NCI-H187 (cell line): ENCODE results near the gene CNNM3.
A peak's percentile ranks its signal among the peaks of the same experiment; 100 is the strongest.
"Not testable (repeated sequence)": the region's sequence is repeated elsewhere in the genome, so short reads cannot be mapped to it uniquely, and the experiment has no call there.

Experiments
- DNase-seq, 2 experiments: peaks; one replicate each; lab custom pipeline; 2025; lab: John Stamatoyannopoulos, UW

CNNM3 gene

GRCh38 chr2:96798733-96799622, 17.1 kb upstream of the CNNM3 start:
- DNase-seq, result peak; percentile 21 to 37

GRCh38 chr2:96799623-96799935, 16.5 kb upstream of the CNNM3 start:
- DNase-seq, result no peak

DNA sequence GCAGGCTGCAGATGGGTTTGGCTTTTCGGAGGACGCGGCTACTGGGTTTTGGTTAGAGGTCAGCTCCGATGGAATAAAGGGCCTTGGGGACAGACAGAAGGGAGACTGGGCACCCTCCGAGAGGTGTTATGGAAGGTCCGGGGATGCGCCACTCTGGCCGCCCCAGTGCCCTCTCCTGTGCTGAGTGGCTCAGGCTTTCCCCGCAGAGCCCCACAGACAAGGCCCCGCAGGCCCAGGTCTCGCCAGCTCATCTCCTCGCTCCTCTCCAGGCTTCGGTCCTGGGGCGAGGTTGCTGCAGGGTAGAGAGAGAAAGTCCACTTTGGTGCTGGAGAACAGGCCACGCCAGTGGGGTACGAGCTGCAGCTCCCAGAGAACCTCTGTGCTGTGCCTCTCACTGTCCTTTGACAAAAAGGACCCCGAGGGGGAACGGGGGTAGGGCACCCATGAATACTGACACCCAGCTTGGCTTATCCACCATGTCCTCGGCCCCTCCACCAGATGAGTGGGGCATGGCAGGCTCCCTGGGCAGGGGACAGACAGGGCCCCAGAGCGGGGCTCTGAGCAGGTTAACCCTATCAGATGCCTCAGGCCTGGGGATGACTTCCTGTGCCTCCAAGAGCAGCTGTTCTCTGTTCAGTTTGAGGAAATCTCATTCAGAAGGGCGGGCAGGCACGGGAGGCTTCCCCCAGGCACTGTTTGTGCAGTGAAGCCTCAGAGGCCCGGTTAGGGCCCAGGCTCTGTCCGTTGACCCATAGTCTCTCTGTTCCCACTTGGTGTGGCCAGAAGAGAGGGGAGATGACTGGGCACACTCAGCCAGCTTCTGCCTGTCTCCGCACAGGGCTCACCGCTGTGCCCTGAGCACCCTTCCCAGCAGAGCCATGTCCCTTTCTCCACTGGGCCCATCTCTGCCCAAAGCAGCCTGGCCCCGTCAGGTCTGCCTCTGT, 15.7 kb upstream of the CNNM3 start:
- no peak for DNase-seq

GRCh38 chr2:96801005-96801785, 14.9 kb upstream of the CNNM3 start:
- DNase-seq, result peak in 1 of 2 experiments; percentile 19

DNA sequence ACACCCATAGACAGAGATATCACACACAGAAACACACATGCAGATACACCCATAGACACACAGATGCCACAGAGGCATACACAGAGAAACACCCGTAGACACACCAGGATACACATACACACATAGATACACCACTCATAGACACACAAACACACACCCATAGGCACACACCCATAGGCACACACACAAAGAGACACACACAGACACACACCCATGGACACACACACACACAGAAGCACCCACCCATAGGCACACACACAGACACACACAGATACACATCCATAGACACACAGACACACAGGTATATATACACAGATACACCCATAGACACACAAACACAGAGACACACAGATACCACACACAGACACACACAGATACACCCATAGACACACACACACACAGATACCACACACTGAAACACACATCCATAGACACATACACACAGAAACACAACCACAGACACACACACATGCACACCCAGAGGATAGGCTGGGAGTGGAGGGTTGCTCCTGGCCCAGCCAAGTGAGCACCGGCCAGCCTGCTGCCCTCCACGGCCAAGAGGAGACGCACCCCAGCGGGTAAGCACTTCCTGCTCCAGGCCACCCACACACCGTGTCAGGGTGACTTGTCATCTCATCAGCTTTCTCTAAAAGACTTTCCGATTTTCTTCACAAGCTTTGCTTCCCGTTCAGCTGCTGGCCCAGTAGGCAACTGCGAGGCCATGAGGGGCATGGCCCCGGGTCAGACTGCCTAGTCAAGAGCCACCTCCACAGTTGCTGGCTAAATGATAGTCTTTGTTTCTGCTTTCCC, 14.1 kb upstream of the CNNM3 start:
- no peak for DNase-seq

DNA sequence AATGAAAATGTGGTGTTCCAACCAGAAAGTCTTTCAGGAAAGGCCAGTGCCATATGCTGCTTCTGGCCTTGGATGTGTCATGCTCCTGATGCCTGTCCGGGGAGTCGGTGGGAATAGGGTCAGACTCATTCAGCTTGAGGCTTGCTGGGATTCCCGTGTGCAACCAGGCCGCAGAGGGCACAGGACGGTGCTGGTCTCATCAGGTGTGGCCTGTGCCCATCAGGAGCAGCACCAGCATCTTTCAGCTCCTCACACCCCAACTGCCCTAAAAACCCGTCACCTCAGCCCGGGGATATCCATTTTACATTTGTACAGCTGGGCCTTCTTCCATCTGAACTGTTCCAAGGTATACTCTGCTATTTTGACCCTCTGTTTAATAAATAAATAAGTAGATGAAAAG, 13.3 kb upstream of the CNNM3 start:
- no peak for DNase-seq

GRCh38 chr2:96804986-96805385, 11.1 kb upstream of the CNNM3 start:
- no peak for DNase-seq

DNA sequence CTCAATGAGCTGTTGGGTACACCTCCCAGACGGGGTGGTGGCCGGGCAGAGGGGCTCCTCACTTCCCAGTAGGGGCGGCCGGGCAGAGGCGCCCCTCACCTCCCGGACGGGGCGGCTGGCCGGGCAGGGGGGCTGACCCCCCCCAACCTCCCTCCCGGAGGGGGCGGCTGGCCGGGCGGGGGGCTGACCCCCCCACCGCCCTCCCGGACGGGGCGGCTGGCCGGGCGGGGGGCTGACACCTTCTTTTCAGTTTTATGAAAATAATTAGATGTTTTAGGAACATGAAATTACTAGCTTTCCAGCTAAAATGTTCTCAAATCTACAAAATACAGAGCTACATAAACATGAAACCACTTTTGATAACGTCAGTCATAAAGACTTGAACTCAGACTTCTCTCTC, 10.1 kb upstream of the CNNM3 start:
- not testable (repeated sequence) for DNase-seq

- DNase-seq, result no peak
Measured at GRCh38 chr2:96806468-96807126, 9.5 kb upstream of the CNNM3 start.

DNA sequence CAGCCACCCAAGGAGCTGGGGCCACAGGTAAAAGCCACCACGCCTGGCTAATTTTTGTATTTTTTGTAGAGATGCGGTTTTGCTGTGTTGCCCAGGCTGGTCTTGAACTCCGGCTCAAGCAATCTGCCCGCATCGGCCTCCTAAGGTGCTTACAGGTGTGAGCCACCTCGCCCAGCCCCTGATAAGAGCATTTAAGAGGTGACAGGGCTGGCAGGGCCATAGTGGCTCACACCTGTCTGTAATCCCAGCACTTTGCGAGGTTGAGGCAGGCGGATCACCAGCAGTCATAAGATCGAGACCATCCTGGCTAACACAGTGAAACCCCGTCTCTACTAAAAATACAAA, 9.0 kb upstream of the CNNM3 start:
- DNase-seq, result no peak

DNA sequence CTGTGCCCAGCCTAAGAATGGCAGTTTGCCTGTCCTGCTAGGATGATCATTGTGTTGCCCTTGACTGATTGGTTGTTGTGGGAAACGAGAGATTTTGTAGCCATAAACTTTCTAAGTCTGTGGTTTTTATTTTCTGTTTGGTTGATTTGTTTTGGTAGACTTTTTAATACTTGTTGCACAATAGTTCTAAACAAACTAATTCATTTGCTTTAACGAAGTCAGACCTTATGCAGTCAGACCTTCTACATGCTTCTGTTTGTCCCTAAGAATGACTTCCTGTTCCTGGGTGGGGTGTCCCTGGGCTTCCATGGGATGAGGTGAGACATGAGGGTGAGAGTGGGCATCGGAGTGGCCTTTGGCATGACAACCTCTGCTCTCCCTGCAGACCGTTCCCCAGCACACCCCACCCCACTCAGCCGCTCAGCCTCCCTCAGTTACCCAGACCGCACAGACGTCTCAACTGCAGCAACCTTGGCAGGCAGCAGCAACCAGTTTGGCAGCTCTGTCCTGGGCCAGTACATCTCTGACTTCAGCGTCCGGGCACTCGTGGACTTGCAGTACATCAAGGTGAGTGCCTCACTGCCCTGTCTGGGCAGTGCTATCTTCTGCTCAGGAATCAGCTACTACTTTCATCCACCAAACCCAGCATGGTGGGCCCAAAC, 7.8 kb upstream of the CNNM3 start:
- DNase-seq, result no peak

GRCh38 chr2:96809216-96809882, 6.7 kb upstream of the CNNM3 start:
- DNase-seq, result no peak

- DNase-seq, result no peak
Measured at GRCh38 chr2:96809951-96810782, 5.9 kb upstream of the CNNM3 start.

DNA sequence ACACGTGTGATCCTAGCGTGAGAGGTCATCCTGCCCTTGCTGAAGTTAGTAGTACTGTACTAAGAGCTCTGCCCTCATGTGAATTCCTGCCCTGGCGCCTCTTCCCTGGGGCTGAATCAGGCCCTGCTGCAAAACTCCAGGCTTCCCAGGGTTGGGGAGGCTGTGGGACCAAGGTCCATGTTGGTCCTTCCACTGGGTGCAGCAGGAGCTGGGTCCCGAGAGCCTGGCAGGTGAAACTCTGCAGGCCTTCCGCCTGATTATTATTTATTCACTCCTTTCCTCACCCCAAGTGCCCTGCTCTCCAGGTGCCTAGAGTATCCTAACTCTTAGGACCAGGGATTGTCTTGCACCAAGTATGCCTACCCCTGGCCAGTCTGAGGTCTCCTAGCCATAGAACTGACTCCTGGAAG, 5.3 kb upstream of the CNNM3 start:
- DNase-seq, result no peak

GRCh38 chr2:96811917-96812316, 4.2 kb upstream of the CNNM3 start:
- no peak for DNase-seq

DNA sequence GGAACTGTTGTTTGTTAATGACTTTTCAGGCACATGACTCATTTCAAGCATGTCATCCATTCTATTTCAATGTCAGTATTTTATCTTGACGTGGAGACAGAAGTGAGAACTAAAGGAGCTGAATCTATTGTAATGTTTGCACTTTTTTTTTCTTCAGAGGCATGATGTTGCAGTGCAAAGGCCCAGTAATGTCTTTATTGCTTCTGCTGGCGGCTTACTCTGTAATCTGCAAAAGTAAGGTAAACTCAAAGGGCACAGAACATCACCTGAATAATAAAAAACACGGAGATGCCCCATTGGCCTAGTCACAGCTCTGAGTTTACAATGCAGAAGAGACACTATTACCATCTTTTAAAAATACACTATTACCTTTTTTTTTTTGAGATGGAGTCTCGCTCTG, 2.4 kb upstream of the CNNM3 start:
- no peak for DNase-seq

DNA sequence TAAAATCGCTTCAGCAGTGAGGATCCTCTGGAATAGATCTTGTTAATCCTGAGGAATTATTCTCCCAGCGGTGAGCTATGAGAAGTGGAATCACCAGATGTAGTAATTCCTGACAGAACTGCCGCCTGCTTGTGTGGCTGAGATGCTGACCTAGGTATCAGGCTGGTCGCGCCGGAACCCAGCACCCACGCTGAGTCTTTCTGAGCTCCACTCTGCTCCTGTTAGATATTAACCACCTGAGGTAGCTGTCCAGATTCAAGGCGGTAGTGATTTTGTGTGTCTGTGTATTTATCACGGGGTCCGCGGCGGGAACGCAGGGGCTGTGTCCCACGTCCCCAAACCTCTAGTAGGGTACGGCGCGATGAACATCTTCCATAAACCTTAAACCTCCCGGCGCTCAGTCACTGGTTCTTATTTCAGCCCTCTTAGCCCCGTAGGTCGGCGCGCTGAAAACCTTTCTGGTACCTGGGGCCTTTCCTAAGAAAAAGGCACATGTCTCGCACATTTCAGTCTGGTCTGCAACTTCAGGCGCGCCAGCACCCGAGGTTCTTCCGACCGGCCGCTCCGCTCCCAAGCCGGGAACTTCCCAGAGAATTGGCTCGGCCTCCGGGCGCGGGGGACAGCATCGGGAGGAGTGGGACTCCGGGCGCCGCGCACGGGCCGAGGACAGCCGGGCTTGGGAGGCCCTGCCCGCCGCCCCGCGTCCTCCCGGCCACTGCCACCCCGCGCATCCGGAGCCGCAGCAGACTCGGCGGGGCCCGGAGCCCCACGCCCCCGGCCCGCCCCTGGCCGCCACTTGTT, 542 bp upstream of the CNNM3 start:
- DNase-seq, result peak in 1 of 2 experiments; percentile 47
